Activated CD8-positive, alpha-beta memory T cell treated with anti-CD3 and anti-CD28 coated beads for 4 hours (primary cell): ENCODE measurements around the gene KLHL6.

Experiments
- DNase-seq, 2 donors: peaks; one replicate each; pipeline ENCODE4 v3.0.0-alpha.2; 2020; ENCODE audit warnings: low read depth in 2 of 2

The KLHL6 gene

DNA sequence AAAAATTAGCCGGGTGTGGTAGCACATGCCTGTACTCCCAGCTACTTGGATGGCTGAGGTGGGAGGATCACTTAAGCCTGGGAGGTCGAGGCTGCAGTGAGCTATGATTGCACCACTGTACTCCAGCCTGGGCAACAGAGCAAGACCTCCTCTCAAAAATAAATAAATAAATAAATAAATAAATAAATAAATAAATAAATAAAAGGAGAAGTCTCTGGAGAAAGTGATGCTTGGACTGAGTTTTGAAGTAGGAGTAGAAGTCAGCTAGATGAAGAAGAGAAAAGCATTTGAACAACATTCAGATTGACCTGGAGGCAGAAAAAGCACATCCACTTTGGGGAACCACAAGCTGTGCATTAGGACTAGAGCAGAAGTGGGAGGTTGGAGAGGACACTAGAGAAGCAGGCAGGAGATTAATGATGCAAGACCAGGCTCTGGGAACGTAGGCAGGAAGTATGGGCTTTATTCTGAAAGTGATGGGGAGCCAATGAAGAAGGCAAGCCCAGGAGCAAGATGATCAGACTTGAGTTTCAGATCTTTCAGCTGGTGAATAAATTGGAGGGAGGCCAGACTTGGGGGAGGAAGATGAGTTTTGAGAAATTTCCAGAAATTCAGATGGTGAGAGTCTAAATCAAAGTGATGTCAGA is 48.7 kb downstream of the KLHL6 start:
- DNase-seq: no peak

GRCh38 chr3:183504597-183504996 is 50.9 kb downstream of the KLHL6 start:
- no peak for DNase-seq

DNA sequence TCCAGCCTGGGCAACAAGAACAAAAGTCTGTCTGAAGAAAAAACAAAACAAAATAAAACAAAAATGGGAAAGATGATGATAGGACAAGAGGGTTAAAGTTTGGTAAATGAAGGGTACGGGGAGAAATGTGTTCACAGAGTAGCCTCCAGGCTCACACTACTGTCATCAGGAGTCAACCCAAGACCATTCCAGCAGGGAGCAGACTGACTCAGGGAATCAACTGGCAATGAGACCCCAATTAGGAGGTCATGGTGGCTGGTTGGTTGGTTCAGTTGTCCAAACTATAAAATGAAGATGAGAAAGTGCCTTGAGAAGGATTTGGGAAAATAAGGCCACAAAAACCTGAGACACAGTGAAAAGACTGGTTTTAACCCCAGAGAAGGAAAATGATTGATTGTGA is 51.8 kb downstream of the KLHL6 start:
- no peak for DNase-seq

GRCh38 chr3:183502237-183503181 is 53.0 kb downstream of the KLHL6 start:
- no peak for DNase-seq

DNA sequence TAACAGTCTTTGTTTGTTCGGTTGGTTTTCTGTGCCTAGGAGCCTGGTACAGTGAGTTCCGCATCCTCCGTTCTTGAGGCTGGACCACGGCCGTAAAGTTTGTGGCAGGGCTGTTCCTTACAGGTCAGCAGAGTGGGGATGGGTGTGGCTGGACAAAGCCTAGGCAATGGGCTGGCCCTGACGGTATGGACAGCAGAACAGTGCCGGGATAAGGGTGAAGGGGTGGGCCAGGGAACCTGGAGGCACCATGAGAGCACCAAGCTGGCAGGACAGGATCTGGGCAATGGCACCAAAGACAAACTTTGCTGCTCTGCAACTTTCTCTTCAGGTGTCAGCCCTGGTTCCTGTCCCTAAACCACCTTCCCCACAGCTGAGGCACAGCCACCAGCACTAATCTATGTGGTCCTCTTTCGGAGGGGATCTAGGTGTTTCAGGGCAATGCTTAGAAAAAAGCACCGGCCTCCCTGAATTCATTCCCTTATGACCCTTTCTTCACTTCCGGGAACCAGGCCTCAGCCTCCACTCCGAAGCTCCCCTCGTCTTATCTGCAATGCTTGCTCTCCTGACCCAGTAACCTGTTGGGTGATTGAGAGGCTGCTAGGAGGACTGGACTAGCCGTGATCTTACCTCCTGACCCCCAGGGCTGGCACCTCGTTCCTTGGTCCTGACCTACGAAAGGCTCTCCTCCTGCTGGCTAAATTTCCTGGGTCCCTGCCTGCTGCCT is 54.4 kb downstream of the KLHL6 start:
- DNase-seq: no peak

DNA sequence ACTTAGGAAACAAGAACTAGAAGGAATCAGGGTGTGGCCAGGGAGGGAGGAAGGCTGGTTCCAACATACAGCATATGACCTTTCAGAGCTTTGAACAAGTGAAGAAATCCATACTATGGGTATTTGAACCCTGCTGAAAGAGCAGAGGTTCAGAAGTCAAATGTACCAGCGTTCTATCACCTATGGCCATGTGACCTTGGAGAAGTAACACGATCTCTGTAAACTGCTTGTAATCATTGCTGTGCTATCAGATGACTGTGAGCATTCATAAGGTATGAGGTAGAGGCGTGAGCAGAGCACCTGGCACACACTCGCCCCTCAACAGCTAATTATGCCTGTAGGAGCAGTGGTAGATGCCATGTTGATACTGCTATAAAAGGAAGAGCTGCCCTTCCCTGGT is 55.2 kb downstream of the KLHL6 start:
- no peak for DNase-seq

GRCh38 chr3:183498634-183499033 is 56.9 kb downstream of the KLHL6 start:
- no peak for DNase-seq

DNA sequence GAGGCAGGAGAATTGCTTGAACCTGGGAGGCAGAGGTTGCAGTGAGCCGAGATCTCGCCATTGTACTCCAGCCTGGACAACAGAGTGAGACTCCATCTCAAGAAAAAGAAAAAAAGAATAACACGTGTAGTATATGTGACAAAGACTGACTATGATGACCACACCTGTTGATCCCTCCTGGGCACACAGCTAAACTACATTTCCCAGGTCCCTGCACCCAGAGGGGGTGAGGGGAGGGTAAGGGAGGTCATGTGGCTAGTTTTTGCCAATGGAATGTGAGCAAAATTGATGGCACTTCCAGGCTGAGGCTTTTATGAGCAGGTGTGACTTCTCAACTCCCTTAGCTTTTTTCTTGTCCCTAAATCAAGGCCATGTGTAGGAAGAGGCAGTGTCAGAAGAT is 58.2 kb downstream of the KLHL6 start:
- DNase-seq: no peak

GRCh38 chr3:183496311-183496710 is 59.2 kb downstream of the KLHL6 start:
- DNase-seq: no peak

DNA sequence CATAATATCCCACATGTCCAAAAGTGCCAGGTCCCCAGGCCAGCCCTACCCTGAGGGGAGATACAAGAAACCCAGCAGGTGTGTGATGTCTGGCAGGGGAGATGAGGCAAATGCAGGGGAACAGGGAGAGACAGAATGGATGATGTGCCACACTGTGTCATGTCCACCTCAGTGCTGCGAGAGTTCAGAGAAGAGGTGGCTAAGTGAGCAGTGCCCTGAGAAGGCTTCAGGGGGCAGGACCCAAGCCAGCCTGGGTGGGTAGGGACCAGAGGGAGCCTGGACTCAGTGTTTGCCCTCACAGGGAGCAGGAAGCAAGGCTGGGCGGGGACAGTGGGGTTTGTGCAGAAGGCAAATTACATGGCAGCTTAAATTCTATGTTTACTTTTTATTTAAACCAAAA is 61.2 kb downstream of the KLHL6 start:
- DNase-seq: no peak

DNA sequence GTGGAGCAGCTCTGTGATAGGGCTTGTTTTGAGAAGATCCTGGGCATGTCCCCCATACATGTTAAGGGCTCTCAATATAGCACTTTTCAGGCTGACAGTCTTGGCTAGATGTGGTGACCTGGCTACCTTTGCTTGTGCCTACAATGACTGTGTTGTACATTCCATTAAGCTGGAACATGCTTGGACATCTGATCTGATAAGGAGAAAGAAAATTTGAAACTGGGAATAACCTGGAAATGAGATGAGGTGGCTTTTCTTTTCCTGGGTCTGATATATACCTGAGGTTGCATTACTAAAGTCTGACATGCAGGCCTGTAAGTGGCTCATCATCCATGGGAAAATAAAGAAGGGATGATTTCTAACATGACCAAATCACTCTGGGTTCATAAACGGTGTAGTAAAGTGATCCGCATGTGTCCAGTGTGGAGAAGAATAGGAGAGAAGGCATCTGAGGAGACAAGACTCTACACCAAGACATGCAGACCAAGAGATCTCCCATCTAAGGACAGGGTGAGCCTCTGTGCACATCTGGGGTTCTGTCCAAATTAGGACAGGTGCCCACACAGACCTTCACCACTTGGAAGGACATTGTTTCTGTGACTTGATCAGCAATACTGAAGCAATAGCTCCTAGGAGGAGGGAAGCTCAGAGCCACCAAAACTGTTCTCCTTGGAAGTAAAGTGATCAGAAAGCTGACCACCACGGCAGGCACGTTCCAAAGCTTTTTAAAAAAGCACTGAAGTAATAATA is 62.0 kb downstream of the KLHL6 start:
- no peak for DNase-seq

DNA sequence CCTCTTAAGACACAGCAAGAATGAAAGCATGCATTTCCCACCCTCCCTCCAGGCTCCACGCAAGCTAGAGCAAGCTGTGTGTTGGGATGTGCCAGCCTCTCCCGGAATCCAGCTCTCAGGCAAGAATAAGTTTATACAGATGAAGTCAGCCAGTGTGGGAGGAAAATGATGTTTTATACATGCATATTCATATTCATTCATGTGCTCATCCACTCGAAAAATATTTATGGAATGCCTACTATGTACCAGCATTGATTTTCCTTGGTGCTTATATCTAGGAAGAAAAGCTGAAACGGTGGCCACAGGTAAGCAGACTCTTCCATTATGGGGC is 62.7 kb downstream of the KLHL6 start:
- DNase-seq: no peak

DNA sequence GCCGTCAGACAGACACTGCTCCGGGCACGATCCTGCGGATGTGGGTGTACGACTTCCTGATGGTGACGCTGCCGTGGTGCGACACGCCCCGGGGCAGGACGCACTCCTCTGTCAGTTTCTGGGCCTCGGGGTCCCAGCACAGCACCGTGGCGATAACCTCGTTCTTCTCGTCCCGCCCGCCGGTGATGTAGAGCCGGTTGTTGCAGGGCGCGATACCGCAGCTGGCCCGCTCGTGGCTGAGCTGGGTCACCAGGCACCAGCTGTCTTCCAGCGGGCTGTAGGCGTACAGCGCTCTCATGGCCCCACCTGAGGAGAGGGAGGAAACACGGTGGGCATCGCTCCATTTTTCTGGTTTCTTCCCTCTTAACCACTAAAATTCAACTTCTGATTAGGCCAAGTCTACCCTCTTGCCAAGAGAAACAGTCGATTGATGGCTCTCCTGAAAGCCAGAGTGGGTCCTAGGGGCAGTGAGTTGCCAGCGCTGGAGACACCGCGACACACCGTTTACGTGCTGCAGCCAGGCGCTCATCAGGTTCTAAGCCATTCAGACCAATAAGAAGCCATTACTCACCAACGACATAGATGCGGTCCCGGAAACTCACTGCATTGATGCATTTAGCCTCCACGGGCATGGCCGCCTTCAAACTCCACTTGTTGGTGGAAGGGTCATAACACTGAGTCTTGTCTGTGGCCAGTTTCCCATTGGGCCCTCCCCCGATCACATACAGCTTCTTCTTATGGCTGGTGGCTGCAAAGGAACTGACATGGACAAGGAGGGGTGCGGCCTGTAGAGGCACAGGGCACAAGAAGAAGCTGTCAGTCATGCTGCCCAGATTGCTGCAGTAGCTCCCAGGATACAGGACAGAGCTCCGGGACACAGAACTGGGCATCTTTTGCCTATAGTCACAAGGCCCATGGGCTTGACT is 63.3 kb downstream of the KLHL6 start:
- DNase-seq: no peak

DNA sequence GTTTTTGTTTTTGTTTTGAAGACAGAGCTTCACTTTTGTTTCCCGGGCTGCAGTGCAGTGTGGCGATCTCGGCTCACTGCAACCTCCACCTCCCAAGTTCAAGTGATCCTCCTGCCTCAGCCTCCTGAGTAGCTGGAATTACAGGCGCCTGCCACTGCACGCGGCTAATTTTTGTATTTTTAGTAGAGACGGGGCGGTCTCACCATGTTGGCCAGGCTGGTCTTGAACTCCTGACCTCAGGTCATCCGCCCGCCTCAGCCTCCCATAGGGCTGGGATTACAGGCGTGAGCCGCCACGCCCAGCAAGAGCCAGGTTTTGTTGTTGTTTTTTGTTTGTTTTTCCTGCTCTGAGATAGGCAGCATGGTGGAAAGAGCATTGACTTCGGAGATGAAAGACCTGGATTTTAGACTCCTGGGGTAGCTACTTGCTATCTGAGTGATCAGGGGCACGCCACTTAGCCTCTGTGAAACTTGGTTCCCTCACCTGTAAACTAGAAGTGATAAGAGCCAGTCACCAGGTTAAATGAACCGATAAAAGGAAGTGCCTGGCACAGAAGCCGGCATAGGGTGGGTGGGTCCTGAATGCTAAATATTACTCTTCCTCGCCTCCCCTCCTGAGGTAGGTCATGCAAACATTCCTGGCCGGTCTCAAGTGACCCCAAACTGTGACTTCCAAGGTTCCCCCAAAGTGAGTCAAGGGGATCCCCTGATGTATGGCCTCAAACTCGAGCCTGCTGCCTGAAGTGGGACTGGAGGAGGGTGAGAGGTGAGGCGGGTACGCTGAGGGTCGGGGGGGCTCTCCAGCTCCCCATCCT is 64.2 kb downstream of the KLHL6 start:
- no peak for DNase-seq

GRCh38 chr3:183490653-183491052 is 64.9 kb downstream of the KLHL6 start:
- no peak for DNase-seq

DNA sequence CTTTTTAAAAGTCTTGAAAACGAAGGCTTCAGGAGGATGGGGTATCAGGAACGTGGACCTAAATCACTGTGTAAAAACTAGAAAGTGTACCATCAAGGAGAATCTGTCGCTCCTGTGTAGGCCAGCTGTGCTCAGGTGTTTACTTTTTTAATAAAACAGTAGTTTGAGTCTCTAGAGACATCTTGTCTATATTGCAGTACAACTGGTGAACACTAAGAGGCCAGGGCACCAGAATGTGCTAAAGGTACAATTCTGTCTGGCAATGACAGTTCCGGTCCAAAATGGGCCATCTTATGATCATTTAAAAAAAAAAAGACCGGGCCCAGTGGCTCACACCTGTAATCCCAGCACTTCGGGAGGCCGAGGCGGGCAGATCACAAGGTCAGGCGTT is 65.3 kb downstream of the KLHL6 start:
- no peak for DNase-seq

DNA sequence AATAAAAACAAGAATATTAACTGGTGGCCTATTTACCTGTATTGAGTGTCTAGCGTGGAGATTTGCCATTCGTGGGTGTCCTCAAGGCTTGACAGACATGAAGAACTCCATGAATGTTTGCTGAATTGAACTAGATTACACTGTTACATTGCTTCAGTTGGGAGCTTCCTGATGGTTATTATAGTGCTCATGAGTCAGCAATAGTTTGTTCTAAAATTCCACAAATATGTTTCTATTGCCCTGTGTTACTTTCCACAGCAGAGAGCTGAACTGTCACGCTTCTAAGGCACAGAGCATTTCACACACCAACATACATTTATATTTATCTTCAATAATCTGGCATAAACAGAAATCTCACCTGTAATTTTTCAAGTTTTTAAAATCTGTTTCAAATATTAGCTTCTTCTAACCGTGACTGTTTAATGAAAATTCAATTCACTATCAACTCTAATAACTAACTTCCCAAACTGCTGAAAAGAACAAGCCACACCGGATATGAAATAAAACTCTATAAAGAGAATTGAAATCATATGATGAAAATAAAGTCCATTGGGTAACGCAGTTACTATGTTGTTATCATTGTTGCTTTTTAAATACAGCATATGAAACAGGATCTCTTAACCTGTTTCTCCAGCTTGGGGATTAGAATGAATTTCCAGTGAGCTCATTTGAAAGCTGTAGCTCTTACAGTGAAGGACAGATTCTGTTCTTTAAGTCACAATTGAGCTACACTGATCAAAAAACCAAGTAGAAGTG is 65.9 kb downstream of the KLHL6 start:
- DNase-seq: no peak

GRCh38 chr3:183488343-183488742 is 67.2 kb downstream of the KLHL6 start:
- DNase-seq: no peak

GRCh38 chr3:183487896-183488295 is 67.6 kb downstream of the KLHL6 start:
- no peak for DNase-seq
